NCI-H2227 (cell line): ENCODE results near the gene KLHL13.

ENCODE experiments used
- DNase-seq: peaks from one replicate; lab custom pipeline; 2025; ENCODE audit not compliant: unreplicated experiment; lab: John Stamatoyannopoulos, UW

Gene KLHL13

GRCh38 chrX:117871796-117872195 lies 244.8 kb downstream of the KLHL13 start:
- DNase-seq: no peak

- no peak for DNase-seq
Observed at GRCh38 chrX:117860517-117860916, 256.1 kb downstream of the KLHL13 start.

GRCh38 chrX:117854806-117855205 lies 261.8 kb downstream of the KLHL13 start:
- no peak for DNase-seq

- DNase-seq: no peak
Observed at GRCh38 chrX:117851025-117851424, 265.6 kb downstream of the KLHL13 start.
